IMR-90 (cell line): ENCODE data around the gene CDHR2. TPM values are rescaled to one million over a fixed set of nuclear protein-coding genes. Genes with fewer than 3 reads are reported as not detected.

Experiments
- ATAC-seq: fragments of 200-7000 bp; cut with Tn5 transposase; 2 replicates; pipeline ENCODE4 v1.9.1; 2020; ENCODE audit warnings: low read depth, mild to moderate bottlenecking, moderate library complexity
- BruUV-seq: library from RNA; stranded (reverse); fragments of 400-500 nt; replicated peaks from 2 replicates; lab custom pipeline; 2021; lab: Mats Ljungman, UMichigan
- CTCF ChIA-PET: fragments of 300-600 bp; formaldehyde crosslinking; extraction: SDS; loops from one replicate; lab custom pipeline; 2021; ENCODE audit warnings: antibody characterized with exemption; lab: Yijun Ruan, JAX
- POLR2A ChIA-PET: fragments of 300-600 bp; sonication (Branson Sonifier 250); formaldehyde crosslinking; loops from one replicate; lab custom pipeline; 2022; ENCODE audit warnings: antibody characterized with exemption; ENCODE audit not compliant: unreplicated experiment; lab: Charles Lee
- DNase-seq: peaks from one replicate; pipeline ENCODE4 v3.0.0; 2013
- H2AFZ ChIP-seq: replicated peaks from 2 replicates; pipeline ENCODE3; 2013; ENCODE audit warnings: low read length, mild to moderate bottlenecking; ENCODE audit not compliant: poor library complexity
- H2AK5ac ChIP-seq: 2 replicates; pipeline ENCODE4 v1.6.1; 2013; ENCODE audit warnings: low read depth, low read length, inconsistent platforms
- H2AK9ac ChIP-seq: replicated peaks from 2 replicates; pipeline ENCODE3; 2013; ENCODE audit warnings: mild to moderate bottlenecking, low read depth, low read length, moderate library complexity; ENCODE audit not compliant: poor library complexity
- H2BK120ac ChIP-seq: 2 replicates; pipeline ENCODE4 v1.6.1; 2013; ENCODE audit warnings: low read depth, low read length, inconsistent platforms
- H2BK15ac ChIP-seq: 3 replicates; pipeline ENCODE4 v1.6.1; 2013; ENCODE audit warnings: low read depth, low read length, inconsistent platforms
- H2BK20ac ChIP-seq: 2 replicates; pipeline ENCODE4 v1.6.1; 2013; ENCODE audit warnings: low read depth, mild to moderate bottlenecking, inconsistent platforms, low read length, moderate library complexity
- H2BK5ac ChIP-seq: 2 replicates; pipeline ENCODE4 v1.6.1; 2013; ENCODE audit warnings: mild to moderate bottlenecking, low read depth, low read length, inconsistent platforms; ENCODE audit not compliant: poor library complexity, severe bottlenecking
- H3K14ac ChIP-seq: replicated peaks from 2 replicates; pipeline ENCODE4 v1.6.1; 2013; ENCODE audit warnings: low read depth, low read length, inconsistent platforms
- H3K18ac ChIP-seq: 2 replicates; pipeline ENCODE4 v1.6.1; 2013; ENCODE audit warnings: low read depth, low read length, control low read depth
- H3K23ac ChIP-seq: 2 replicates; pipeline ENCODE4 v1.6.1; 2013; ENCODE audit warnings: low read depth, low read length, inconsistent platforms
- H3K27ac ChIP-seq: 2 replicates; pipeline ENCODE4 v1.5.1; 2013; ENCODE audit warnings: mild to moderate bottlenecking, control low read depth, low read length; ENCODE audit not compliant: insufficient read depth
- H3K27me3 ChIP-seq: 2 replicates; pipeline ENCODE4 v1.6.1; 2013; ENCODE audit warnings: low read length; ENCODE audit not compliant: control insufficient read depth, insufficient read depth
- H3K36me3 ChIP-seq: 2 replicates; pipeline ENCODE4 v1.6.1; 2013; ENCODE audit warnings: low read length, mixed read lengths; ENCODE audit not compliant: control insufficient read depth, insufficient read depth
- H3K4ac ChIP-seq: 2 replicates; pipeline ENCODE4 v1.6.1; 2013; ENCODE audit warnings: low read depth, low read length, inconsistent platforms
- H3K4me1 ChIP-seq: 2 replicates; pipeline ENCODE4 v1.6.1; 2013; ENCODE audit warnings: low read length, mixed read lengths; ENCODE audit not compliant: control insufficient read depth, insufficient read depth
- H3K4me2 ChIP-seq: 2 replicates; pipeline ENCODE4 v1.6.1; 2013; ENCODE audit warnings: low read depth, mild to moderate bottlenecking, control low read depth, low read length, moderate library complexity
- H3K4me3 ChIP-seq: 2 replicates; pipeline ENCODE4 v1.5.1; 2013; ENCODE audit warnings: low read depth, mild to moderate bottlenecking, control low read depth, low read length, moderate library complexity; ENCODE audit not compliant: insufficient read depth
- H3K56ac ChIP-seq: 2 replicates; pipeline ENCODE4 v1.6.1; 2013; ENCODE audit warnings: low read length, inconsistent platforms; ENCODE audit not compliant: insufficient read depth; ENCODE audit errors: extremely low read depth
- H3K79me1 ChIP-seq, 2 experiments: 2 replicates each; pipeline ENCODE4 v1.6.1; 2013; ENCODE audit warnings: low read length in 2 of 2, inconsistent platforms in 1 of 2, low read depth in 1 of 2
- H3K9ac ChIP-seq: 2 replicates; pipeline ENCODE4 v1.6.1; 2013; ENCODE audit warnings: low read depth, low read length, control low read depth
- H3K9me1 ChIP-seq: 2 replicates; pipeline ENCODE4 v1.6.1; 2013; ENCODE audit warnings: low read length, inconsistent platforms; ENCODE audit not compliant: insufficient read depth
- H3K9me3 ChIP-seq: 2 replicates; pipeline ENCODE4 v1.6.1; 2013; ENCODE audit warnings: low read length; ENCODE audit not compliant: control insufficient read depth, insufficient read depth
- H4K20me1 ChIP-seq: 2 replicates; pipeline ENCODE4 v1.6.1; 2013; ENCODE audit warnings: low read length, inconsistent platforms; ENCODE audit not compliant: insufficient read depth
- H4K5ac ChIP-seq: 2 replicates; pipeline ENCODE4 v1.6.1; 2013; ENCODE audit warnings: mild to moderate bottlenecking, low read depth, low read length, control low read depth
- H4K8ac ChIP-seq, 2 experiments: 2 replicates each; pipeline ENCODE4 v1.6.1; 2013; ENCODE audit warnings: low read depth in 2 of 2, low read length in 2 of 2, control low read depth in 1 of 2, inconsistent platforms in 1 of 2
- H4K91ac ChIP-seq: 2 replicates; pipeline ENCODE4 v1.6.1; 2013; ENCODE audit warnings: low read depth, low read length, inconsistent platforms; ENCODE audit not compliant: insufficient read depth
- CEBPB ChIP-seq: IDR thresholded peaks from 2 replicates; pipeline ENCODE4 v1.6.1; 2012; ENCODE audit warnings: low read depth, low read length, improper control_type of control experiment
- CHD1 ChIP-seq: IDR thresholded peaks from 2 replicates; pipeline ENCODE4 v1.6.1; 2012; ENCODE audit warnings: low read depth, low read length, improper control_type of control experiment
- CTCF ChIP-seq: conservative IDR thresholded peaks from 2 replicates; pipeline ENCODE4 v1.5.1; 2012; ENCODE audit warnings: mild to moderate bottlenecking, low read depth, low read length, improper control_type of control experiment
- ELK1 ChIP-seq: fragments of 150-350 bp; IDR thresholded peaks from 2 replicates; pipeline ENCODE4 v1.6.1; 2016; ENCODE audit warnings: low read depth, mild to moderate bottlenecking, low read length, moderate library complexity, borderline replicate concordance
- MAFK ChIP-seq: IDR thresholded peaks from 2 replicates; pipeline ENCODE4 v1.6.1; 2012; ENCODE audit warnings: low read depth, low read length, improper control_type of control experiment
- MAZ ChIP-seq: IDR thresholded peaks from 2 replicates; pipeline ENCODE4 v1.6.1; 2012; ENCODE audit warnings: low read depth, mild to moderate bottlenecking, low read length, improper control_type of control experiment, moderate library complexity, borderline replicate concordance
- MXI1 ChIP-seq: IDR thresholded peaks from 2 replicates; pipeline ENCODE4 v1.6.1; 2012; ENCODE audit warnings: low read depth, mild to moderate bottlenecking, low read length, moderate library complexity, borderline replicate concordance
- RFX5 ChIP-seq: IDR thresholded peaks from 2 replicates; pipeline ENCODE4 v1.8.0; 2012; ENCODE audit warnings: low read depth, mild to moderate bottlenecking, low read length, moderate library complexity
- SMC3 ChIP-seq: fragments of 150-350 bp; IDR thresholded peaks from 2 replicates; pipeline ENCODE4 v1.6.1; 2016; ENCODE audit warnings: low read depth, mild to moderate bottlenecking, antibody characterized with exemption, low read length, moderate library complexity
- USF2 ChIP-seq: fragments of 150-350 bp; IDR thresholded peaks from 2 replicates; pipeline ENCODE4 v1.6.1; 2017; ENCODE audit warnings: mild to moderate bottlenecking, antibody characterized with exemption, low read length, low read depth
- WGBS, 2 experiments: methylation state at CpG; one replicate each; pipeline versions ENCODE4 v1.1.5 to v1.1.7; 2013; ENCODE audit warnings: missing lambda C conversion rate in 2 of 2; ENCODE audit not compliant: insufficient read length in 1 of 2; ENCODE audit errors: extremely low coverage in 2 of 2; 5-methylcytosine and 5-hydroxymethylcytosine counted together
- dilution Hi-C: fragments of 300-500 bp; cut with HindIII; formaldehyde crosslinking; loops from one replicate; pipeline ENCODE4 v1.14.3; 2018; ENCODE audit warnings: low sequenced_read_pairs; ENCODE audit not compliant: unreplicated experiment
- in situ Hi-C: fragments of 300-500 bp; cut with MboI; formaldehyde crosslinking; loops from 3 replicates; pipeline ENCODE4 v1.14.3; 2019; ENCODE audit warnings: low sequenced_read_pairs, inconsistent platforms, mixed read lengths
- intact Hi-C: fragments of 100-400 bp; cut with micrococcal nuclease; formaldehyde crosslinking; loops from 2 replicates; pipeline ENCODE4 v1.10.0; 2022
- polyA plus RNA-seq, 3 experiments: library from polyadenylated mRNA; depleted of rRNA; stranded (reverse); fragments of >200 nt; gene quantifications; 2 replicates each; pipeline ENCODE4 v1.2.3, GENCODE V29; 2012; ENCODE audit warnings: low replicate concordance in 1 of 3
- total RNA-seq: library from RNA; depleted of rRNA; stranded (reverse); fragments of >200 nt; gene quantifications from 2 replicates; pipeline ENCODE4 v1.2.3, GENCODE V29; 2012

Gene CDHR2
- total and polyA plus RNA-seq, 2 of the 4 experiments (the other 2 are of a cell fraction), result not detected

GRCh38 chr5:176621661-176622079, 72.5 kb downstream of the CDHR2 start:
- Histone ChIP-seq H3K9me3 (no peaks in the 10 kb centered on the region), H3K14ac (no peak overlapping the region), H3K79me1 (no peaks in the 10 kb centered on the region), H2BK5ac (no peak overlapping the region), H2AK5ac (no peak overlapping the region), H3K27ac (no peak overlapping the region), H3K4ac (no peak overlapping the region), H2BK15ac (no peak overlapping the region), H2BK120ac (no peak overlapping the region), H3K4me2 (no peak overlapping the region), H4K91ac (no peak overlapping the region), H3K18ac (no peak overlapping the region), H2BK20ac (no peak overlapping the region), H2AFZ (no peak overlapping the region), H3K9me1 (no peaks in the 10 kb centered on the region), H2AK9ac (no peak overlapping the region), H3K9ac (no peak overlapping the region), H3K4me1 (peaks cover 9% of the 10 kb centered on the region), H4K20me1 (no peaks in the 10 kb centered on the region), H3K23ac (no peak overlapping the region), H4K5ac (no peak overlapping the region), H3K36me3 (no peaks in the 10 kb centered on the region), H3K4me3 (no peak overlapping the region), H4K8ac (no peak overlapping the region), H3K56ac (no peak overlapping the region), H3K27me3 (peaks cover 50% of the 10 kb centered on the region)
- ATAC-seq (no peak), DNase-seq (peak; percentile 29)
- 70% methylated on average over 4 of the region's 13 CpGs; no CpG with 5 or more reads in 1 of the 2 experiments for WGBS, 2 experiments
- dilution Hi-C loops (no loop called here), intact Hi-C loops (no loop called here), in situ Hi-C loops (loop anchor here (10.0 kb wide), 1 partner anchor 47 kb away; no protein-coding TSS in a partner anchor)
- ChIA-PET POLR2A (interaction anchor here (1.0 kb wide), 1 partner anchor 54 kb away, joined by 3 read pairs; no protein-coding TSS in a partner anchor), CTCF (interaction anchor here (0.6 to 1.4 kb wide), 5 partner anchors 36 to 157 kb away, joined by 3 to 7 read pairs (median 4); no protein-coding TSS in a partner anchor)
- BruUV-seq, result no TSS peak
- TF ChIP-seq SMC3, result no peak
- no peak for TF ChIP-seq CTCF
- no peak for TF ChIP-seq CHD1
- TF ChIP-seq MAFK, result no peak
- TF ChIP-seq MXI1, result no peak
- TF ChIP-seq RFX5, result no peak
- no peak for TF ChIP-seq CEBPB
- TF ChIP-seq MAZ, result no peak
- no peak for TF ChIP-seq ELK1
- TF ChIP-seq USF2, result no peak
